Mucosa of stomach (tissue), 1 donor: ENCODE data around the gene PMEPA1.

ENCODE experiments used
- H3K27me3 ChIP-seq: one replicate; pipeline ENCODE4 v1.7.0; 2013; ENCODE audit warnings: mild to moderate bottlenecking, low read length; ENCODE audit not compliant: control insufficient read depth, insufficient read depth
- H3K36me3 ChIP-seq: one replicate; pipeline ENCODE4 v1.7.0; 2013; ENCODE audit warnings: low read length; ENCODE audit not compliant: control insufficient read depth, insufficient read depth
- H3K4me1 ChIP-seq: one replicate; pipeline ENCODE4 v1.7.0; 2013; ENCODE audit warnings: mild to moderate bottlenecking, low read length; ENCODE audit not compliant: control insufficient read depth, insufficient read depth
- H3K4me3 ChIP-seq: one replicate; pipeline ENCODE4 v1.7.0; 2013; ENCODE audit warnings: low read length
- H3K9ac ChIP-seq: one replicate; pipeline ENCODE4 v1.7.0; 2013; ENCODE audit warnings: mild to moderate bottlenecking, low read length, moderate library complexity
- H3K9me3 ChIP-seq: one replicate; pipeline ENCODE4 v1.7.0; 2013; ENCODE audit warnings: mild to moderate bottlenecking, low read length, moderate library complexity; ENCODE audit not compliant: control insufficient read depth
- donor health status: Pancreatic carcinoma.

Gene PMEPA1

GRCh38 chr20:57622579-57623381, 87.0 kb downstream of the PMEPA1 start:
- H3K36me3 ChIP-seq, result no peaks in the 10 kb centered on the region
- H3K9me3 ChIP-seq, result no peaks in the 10 kb centered on the region
- H3K4me1 ChIP-seq, result peaks cover 15% of the 10 kb centered on the region
- no peak overlapping the region for H3K9ac ChIP-seq
- H3K4me3 ChIP-seq, result no peak overlapping the region
- no peaks in the 10 kb centered on the region for H3K27me3 ChIP-seq

GRCh38 chr20:57622201-57622570, 87.6 kb downstream of the PMEPA1 start:
- no peaks in the 10 kb centered on the region for H3K9me3 ChIP-seq
- H3K27me3 ChIP-seq, result peaks cover 1% of the 10 kb centered on the region
- no peak overlapping the region for H3K9ac ChIP-seq
- H3K4me1 ChIP-seq, result peaks cover 9% of the 10 kb centered on the region
- H3K4me3 ChIP-seq, result no peak overlapping the region
- no peaks in the 10 kb centered on the region for H3K36me3 ChIP-seq

GRCh38 chr20:57621421-57622200, 88.2 kb downstream of the PMEPA1 start:
- Histone ChIP-seq H3K4me3 (no peak overlapping the region), H3K27me3 (peaks cover 2% of the 10 kb centered on the region), H3K9ac (no peak overlapping the region), H3K9me3 (no peaks in the 10 kb centered on the region), H3K4me1 (peaks cover 7% of the 10 kb centered on the region), H3K36me3 (no peaks in the 10 kb centered on the region)

- peaks cover 2% of the 10 kb centered on the region for H3K27me3 ChIP-seq
- peak overlapping the region; percentile 41 for H3K9ac ChIP-seq
- no peaks in the 10 kb centered on the region for H3K36me3 ChIP-seq
Observed at GRCh38 chr20:57620999-57621398, 88.8 kb downstream of the PMEPA1 start.

GRCh38 chr20:57620274-57620990, 89.4 kb downstream of the PMEPA1 start, which contains the start of gene ZBP1:
TSS of gene ZBP1 (minus strand) at chr20:57620426. CDS start at chr20:57620295, 131 bp downstream.
- Histone ChIP-seq H3K9ac (peak within 1 kb of the TSS; percentile 41), H3K27me3 (peaks cover 6% of the 10 kb centered on the region), H3K4me3 (peak within 1 kb of the TSS; percentile 25)

More at GRCh38 chr20:57620999-57621398, 88.8 kb downstream of the PMEPA1 start:
- H3K4me1 ChIP-seq, result peaks cover 7% of the 10 kb centered on the region
- H3K4me3 ChIP-seq, result no peak overlapping the region
- H3K9me3 ChIP-seq, result no peaks in the 10 kb centered on the region

GRCh38 chr20:57619051-57619831, 90.6 kb downstream of the PMEPA1 start:
- no peak overlapping the region for H3K4me3 ChIP-seq
- peaks cover 7% of the 10 kb centered on the region for H3K27me3 ChIP-seq
- H3K9ac ChIP-seq, result no peak overlapping the region

More at GRCh38 chr20:57620274-57620990, 89.4 kb downstream of the PMEPA1 start, which contains the start of gene ZBP1:
- peaks cover 7% of the 10 kb centered on the region for H3K4me1 ChIP-seq
- no peaks in the 10 kb centered on the region for H3K9me3 ChIP-seq
- no peaks in the 10 kb centered on the region for H3K36me3 ChIP-seq

GRCh38 chr20:57618764-57619050, 91.1 kb downstream of the PMEPA1 start:
- Histone ChIP-seq H3K9ac (no peak overlapping the region), H3K9me3 (no peaks in the 10 kb centered on the region), H3K36me3 (no peaks in the 10 kb centered on the region), H3K4me3 (no peak overlapping the region), H3K4me1 (peaks cover 7% of the 10 kb centered on the region), H3K27me3 (peaks cover 7% of the 10 kb centered on the region)

More at GRCh38 chr20:57619051-57619831, 90.6 kb downstream of the PMEPA1 start:
- Histone ChIP-seq H3K4me1 (peaks cover 7% of the 10 kb centered on the region), H3K9me3 (no peaks in the 10 kb centered on the region), H3K36me3 (no peaks in the 10 kb centered on the region)

- Histone ChIP-seq H3K4me3 (no peak overlapping the region), H3K9me3 (no peaks in the 10 kb centered on the region), H3K9ac (no peak overlapping the region), H3K36me3 (no peaks in the 10 kb centered on the region), H3K4me1 (peaks cover 7% of the 10 kb centered on the region), H3K27me3 (peaks cover 7% of the 10 kb centered on the region)
Observed at GRCh38 chr20:57618091-57618763, 91.6 kb downstream of the PMEPA1 start.

GRCh38 chr20:57617079-57617795, 92.6 kb downstream of the PMEPA1 start:
- Histone ChIP-seq H3K9ac (no peak overlapping the region), H3K9me3 (no peaks in the 10 kb centered on the region), H3K27me3 (peaks cover 7% of the 10 kb centered on the region), H3K4me3 (no peak overlapping the region), H3K4me1 (peaks cover 7% of the 10 kb centered on the region), H3K36me3 (no peaks in the 10 kb centered on the region)

GRCh38 chr20:57616143-57616951, 93.5 kb downstream of the PMEPA1 start:
- Histone ChIP-seq H3K9me3 (no peaks in the 10 kb centered on the region), H3K4me3 (no peak overlapping the region), H3K27me3 (peaks cover 7% of the 10 kb centered on the region), H3K36me3 (no peaks in the 10 kb centered on the region), H3K4me1 (peaks cover 7% of the 10 kb centered on the region), H3K9ac (no peak overlapping the region)
